Stimulated activated naive B cell treated with anti-CD40 and anti-IgM and Interleukin-4, amounts not matched to agents 10 μg/mL and 1 μg/mL and 100 μg/mL, for 72 hours (primary cell): ENCODE data around the gene AK5.
A peak's percentile ranks its signal among the peaks of the same experiment; 100 is the strongest.

Experiments
- ATAC-seq, 2 donors: fragments of 150-1000 bp; cut with Tn5 transposase; replicated peaks; 2 replicates each; pipeline ENCODE4 v1.10.0; 2021; ENCODE audit warnings: moderate library complexity in 1 of 2
- DNase-seq: peaks from one replicate; pipeline ENCODE4 v3.0.0; 2021
- H3K27ac Mint-ChIP-seq: one replicate; pipeline ENCODE4 v1.8.0; 2022; ENCODE audit warnings: mild to moderate bottlenecking, mixed read lengths
- H3K27me3 Mint-ChIP-seq, 2 donors: one replicate each; pipeline ENCODE4 v1.8.0; 2022; ENCODE audit warnings: mixed read lengths in 2 of 2
- H3K36me3 Mint-ChIP-seq, 2 donors: one replicate each; pipeline ENCODE4 v1.8.0; 2022; ENCODE audit warnings: mixed read lengths in 2 of 2, mild to moderate bottlenecking in 1 of 2
- H3K4me1 Mint-ChIP-seq, 2 donors: one replicate each; pipeline ENCODE4 v1.8.0; 2022; ENCODE audit warnings: mixed read lengths in 2 of 2, mild to moderate bottlenecking in 1 of 2
- H3K4me3 Mint-ChIP-seq, 2 donors: one replicate each; pipeline ENCODE4 v1.8.0; 2022; ENCODE audit warnings: mild to moderate bottlenecking in 2 of 2, mixed read lengths in 2 of 2, moderate library complexity in 1 of 2
- H3K9me3 Mint-ChIP-seq, 2 donors: one replicate each; pipeline ENCODE4 v1.8.0; 2022; ENCODE audit warnings: mixed read lengths in 2 of 2, mild to moderate bottlenecking in 1 of 2

AK5 gene

GRCh38 chr1:77276941-77277340, 4.9 kb upstream of the AK5 start:
- Mint-ChIP-seq H3K27me3 (peaks cover 27 to 36% of the 10 kb centered on the region in 2 donors), H3K4me1 (peaks cover 14 to 20% of the 10 kb centered on the region in 2 donors), H3K27ac (no peak overlapping the region), H3K4me3 (no peak overlapping the region), H3K36me3 (no peaks in the 10 kb centered on the region), H3K9me3 (no peaks in the 10 kb centered on the region)
- DNase-seq, result no peak
- no peak for ATAC-seq

- no peak for ATAC-seq
- no peak overlapping the region for H3K27ac Mint-ChIP-seq
Observed at GRCh38 chr1:77279929-77280328, 1.9 kb upstream of the AK5 start.

GRCh38 chr1:77280962-77281361, 857 bp upstream of the AK5 start:
- Mint-ChIP-seq H3K27ac (no peak overlapping the region), H3K4me3 (peak overlapping the region in 1 of 2 donors; percentile 49), H3K36me3 (no peaks in the 10 kb centered on the region), H3K9me3 (no peaks in the 10 kb centered on the region), H3K4me1 (peaks cover 21 to 29% of the 10 kb centered on the region in 2 donors), H3K27me3 (peaks cover 47 to 54% of the 10 kb centered on the region in 2 donors)
- ATAC-seq, result no peak
- DNase-seq, result no peak

More at GRCh38 chr1:77279929-77280328, 1.9 kb upstream of the AK5 start:
- no peaks in the 10 kb centered on the region for H3K9me3 Mint-ChIP-seq
- DNase-seq, result no peak
- H3K36me3 Mint-ChIP-seq, result no peaks in the 10 kb centered on the region
- peaks cover 21 to 29% of the 10 kb centered on the region in 2 donors for H3K4me1 Mint-ChIP-seq
- H3K4me3 Mint-ChIP-seq, result no peak overlapping the region
- peaks cover 43 to 50% of the 10 kb centered on the region in 2 donors for H3K27me3 Mint-ChIP-seq

- Mint-ChIP-seq H3K27me3 (peaks cover 47 to 61% of the 10 kb centered on the region in 2 donors), H3K36me3 (no peaks in the 10 kb centered on the region), H3K9me3 (no peaks in the 10 kb centered on the region), H3K27ac (no peak overlapping the region), H3K4me1 (peaks cover 21 to 29% of the 10 kb centered on the region in 2 donors), H3K4me3 (peak overlapping the region; percentile 73 to 81)
- ATAC-seq, result peak; percentile 63 to 69
- DNase-seq, result no peak
Observed at GRCh38 chr1:77282187-77282865, 507 bp downstream of the AK5 start.

GRCh38 chr1:77282866-77283539, 1.2 kb downstream of the AK5 start:
- DNase-seq, result no peak
- H3K4me1 Mint-ChIP-seq, result peaks cover 21 to 29% of the 10 kb centered on the region in 2 donors
- H3K27me3 Mint-ChIP-seq, result peaks cover 51 to 64% of the 10 kb centered on the region in 2 donors
- H3K9me3 Mint-ChIP-seq, result no peaks in the 10 kb centered on the region
- no peaks in the 10 kb centered on the region for H3K36me3 Mint-ChIP-seq
- peak overlapping the region; percentile 73 to 81 for H3K4me3 Mint-ChIP-seq
- H3K27ac Mint-ChIP-seq, result no peak overlapping the region
- peak in 1 of 2 donors; percentile 26 for ATAC-seq

- no peak for ATAC-seq
- H3K4me1 Mint-ChIP-seq, result peaks cover 21 to 29% of the 10 kb centered on the region in 2 donors
- no peaks in the 10 kb centered on the region for H3K9me3 Mint-ChIP-seq
- no peak for DNase-seq
- no peak overlapping the region for H3K4me3 Mint-ChIP-seq
- peaks cover 51 to 64% of the 10 kb centered on the region in 2 donors for H3K27me3 Mint-ChIP-seq
- no peaks in the 10 kb centered on the region for H3K36me3 Mint-ChIP-seq
- no peak overlapping the region for H3K27ac Mint-ChIP-seq
Observed at GRCh38 chr1:77283701-77284425, 2.0 kb downstream of the AK5 start.

- DNase-seq, result no peak
- no peaks in the 10 kb centered on the region for H3K36me3 Mint-ChIP-seq
- peaks cover 30 to 41% of the 10 kb centered on the region in 2 donors for H3K27me3 Mint-ChIP-seq
- H3K27ac Mint-ChIP-seq, result no peak overlapping the region
- H3K9me3 Mint-ChIP-seq, result no peaks in the 10 kb centered on the region
- ATAC-seq, result no peak
- no peak overlapping the region for H3K4me3 Mint-ChIP-seq
- H3K4me1 Mint-ChIP-seq, result peaks cover 6 to 8% of the 10 kb centered on the region in 2 donors
Observed at GRCh38 chr1:77287535-77287934, 5.7 kb downstream of the AK5 start.

GRCh38 chr1:77288275-77288674, 6.5 kb downstream of the AK5 start:
- no peaks in the 10 kb centered on the region for H3K36me3 Mint-ChIP-seq
- no peak overlapping the region for H3K4me3 Mint-ChIP-seq
- no peak for DNase-seq
- H3K9me3 Mint-ChIP-seq, result no peaks in the 10 kb centered on the region
- peaks cover 0 to under 1% of the 10 kb centered on the region in 2 donors for H3K4me1 Mint-ChIP-seq
- H3K27ac Mint-ChIP-seq, result no peak overlapping the region
- H3K27me3 Mint-ChIP-seq, result peaks cover 23 to 34% of the 10 kb centered on the region in 2 donors
- no peak for ATAC-seq

GRCh38 chr1:77290576-77290975, 8.8 kb downstream of the AK5 start:
- ATAC-seq (no peak), DNase-seq (no peak)
- H3K4me3 Mint-ChIP-seq, result no peak overlapping the region
- H3K4me1 Mint-ChIP-seq, result no peaks in the 10 kb centered on the region
- H3K9me3 Mint-ChIP-seq, result no peaks in the 10 kb centered on the region
- H3K27me3 Mint-ChIP-seq, result peaks cover 9 to 16% of the 10 kb centered on the region in 2 donors
- no peak overlapping the region for H3K27ac Mint-ChIP-seq
- H3K36me3 Mint-ChIP-seq, result no peaks in the 10 kb centered on the region

- no peaks in the 10 kb centered on the region for H3K36me3 Mint-ChIP-seq
- H3K9me3 Mint-ChIP-seq, result no peaks in the 10 kb centered on the region
- no peak overlapping the region for H3K27ac Mint-ChIP-seq
- DNase-seq, result no peak
- no peak overlapping the region for H3K4me3 Mint-ChIP-seq
- no peak for ATAC-seq
- H3K4me1 Mint-ChIP-seq, result no peaks in the 10 kb centered on the region
- peaks cover 1 to 7% of the 10 kb centered on the region in 2 donors for H3K27me3 Mint-ChIP-seq
Observed at GRCh38 chr1:77292551-77292950, 10.7 kb downstream of the AK5 start.

GRCh38 chr1:77300566-77300965, 18.7 kb downstream of the AK5 start:
- Mint-ChIP-seq H3K36me3 (no peaks in the 10 kb centered on the region), H3K4me1 (no peaks in the 10 kb centered on the region), H3K27me3 (peaks cover 0 to under 1% of the 10 kb centered on the region in 2 donors), H3K9me3 (peaks cover 2% of the 10 kb centered on the region in 2 donors), H3K4me3 (no peak overlapping the region), H3K27ac (no peak overlapping the region)
- no peak for DNase-seq
- ATAC-seq, result no peak

GRCh38 chr1:77303387-77303786, 21.6 kb downstream of the AK5 start:
- DNase-seq, result no peak
- Mint-ChIP-seq H3K9me3 (peaks cover 7 to 8% of the 10 kb centered on the region in 2 donors), H3K36me3 (no peaks in the 10 kb centered on the region), H3K27me3 (peaks cover 0 to 7% of the 10 kb centered on the region in 2 donors), H3K4me1 (no peaks in the 10 kb centered on the region), H3K27ac (no peak overlapping the region), H3K4me3 (no peak overlapping the region)
- no peak for ATAC-seq

GRCh38 chr1:77308889-77309621, 27.2 kb downstream of the AK5 start:
- DNase-seq (no peak), ATAC-seq (no peak)
- Mint-ChIP-seq H3K27ac (no peak overlapping the region), H3K9me3 (peaks cover 7 to 8% of the 10 kb centered on the region in 2 donors), H3K4me1 (peaks cover 2 to 6% of the 10 kb centered on the region in 2 donors), H3K27me3 (peaks cover 0 to 13% of the 10 kb centered on the region in 2 donors), H3K36me3 (no peaks in the 10 kb centered on the region), H3K4me3 (no peak overlapping the region)

GRCh38 chr1:77310924-77311323, 29.1 kb downstream of the AK5 start:
- ATAC-seq (no peak), DNase-seq (no peak)
- Mint-ChIP-seq H3K36me3 (no peaks in the 10 kb centered on the region), H3K9me3 (peaks cover 2 to 3% of the 10 kb centered on the region in 2 donors), H3K4me3 (no peak overlapping the region), H3K27me3 (peaks cover 0 to 9% of the 10 kb centered on the region in 2 donors), H3K4me1 (peaks cover 2 to 6% of the 10 kb centered on the region in 2 donors), H3K27ac (no peak overlapping the region)
